Stimulated activated CD4-positive, alpha-beta T cell treated with anti-CD3 and anti-CD28 coated beads, Interleukin-12 subunit alpha, Interleukin-12 subunit beta, amount 100 ng/mL, for 48 hours (primary cell): Measurements from ENCODE around the gene N4BP3.

Experiments used
- DNase-seq, 3 donors: peaks; one replicate each; pipeline ENCODE4 v3.0.0-alpha.2; 2020; ENCODE audit warnings: low read depth in 2 of 3, low spot score in 1 of 3

N4BP3 gene

DNA sequence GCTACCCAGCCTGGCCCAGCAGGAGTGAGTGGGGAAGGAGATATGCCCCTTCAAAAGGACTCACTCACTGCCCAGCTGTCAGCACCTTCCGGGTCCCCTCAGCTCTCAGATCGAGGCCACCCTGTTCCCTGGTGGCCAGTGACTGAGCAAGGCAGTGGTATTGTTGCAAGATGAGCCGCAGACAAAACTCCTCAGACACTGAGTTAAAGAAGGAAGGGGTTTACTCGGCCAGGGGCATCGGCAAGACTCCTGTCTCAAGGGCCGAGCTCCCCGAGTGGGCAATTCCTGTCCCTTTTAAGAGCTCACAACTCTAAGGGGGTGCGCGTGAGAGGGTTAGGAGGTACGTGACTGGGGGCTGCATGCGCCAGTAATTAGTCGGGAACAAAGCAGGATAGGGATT is 9.7 kb upstream of the N4BP3 start:
- no peak for DNase-seq

DNA sequence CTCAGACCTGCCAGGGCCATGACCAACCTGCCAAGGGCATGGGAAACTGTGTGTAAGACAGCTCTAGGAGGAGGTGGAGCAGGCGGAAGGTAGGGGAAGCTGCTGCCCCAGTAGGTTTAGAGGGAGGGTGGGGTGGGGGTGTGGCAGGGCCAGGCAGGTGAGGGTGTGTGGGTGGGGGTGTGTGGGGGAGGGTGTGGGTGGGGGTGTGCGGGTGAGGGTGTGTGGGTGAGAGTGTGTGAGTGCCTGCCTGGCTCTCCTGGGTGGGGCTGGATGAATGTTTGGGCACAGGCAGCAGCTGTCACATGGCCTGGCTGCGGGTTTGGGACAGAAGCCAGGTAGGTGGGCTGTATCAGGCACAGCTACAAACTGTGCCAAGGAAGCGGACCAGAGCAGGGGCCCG is 8.8 kb upstream of the N4BP3 start:
- no peak for DNase-seq

DNA sequence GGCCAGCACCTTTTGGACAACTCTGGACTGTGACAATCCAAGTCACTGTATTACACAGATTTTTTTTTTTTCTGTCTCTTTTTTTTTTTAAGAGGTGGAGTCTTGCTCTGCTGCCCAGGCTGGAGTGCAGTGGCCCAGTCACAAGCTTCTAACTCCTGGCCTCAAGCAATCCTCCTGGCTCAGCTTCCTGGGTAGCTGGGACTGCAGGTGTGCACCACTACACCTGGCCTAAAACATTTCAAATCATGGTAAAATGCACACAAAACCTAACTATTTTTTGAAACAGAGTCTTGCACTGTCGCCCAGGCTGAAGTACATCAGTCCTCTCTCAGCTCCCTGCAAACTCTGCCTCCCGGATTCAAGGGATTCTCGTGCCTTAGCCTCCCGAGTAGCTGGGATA is 7.2 kb upstream of the N4BP3 start:
- no peak for DNase-seq

DNA sequence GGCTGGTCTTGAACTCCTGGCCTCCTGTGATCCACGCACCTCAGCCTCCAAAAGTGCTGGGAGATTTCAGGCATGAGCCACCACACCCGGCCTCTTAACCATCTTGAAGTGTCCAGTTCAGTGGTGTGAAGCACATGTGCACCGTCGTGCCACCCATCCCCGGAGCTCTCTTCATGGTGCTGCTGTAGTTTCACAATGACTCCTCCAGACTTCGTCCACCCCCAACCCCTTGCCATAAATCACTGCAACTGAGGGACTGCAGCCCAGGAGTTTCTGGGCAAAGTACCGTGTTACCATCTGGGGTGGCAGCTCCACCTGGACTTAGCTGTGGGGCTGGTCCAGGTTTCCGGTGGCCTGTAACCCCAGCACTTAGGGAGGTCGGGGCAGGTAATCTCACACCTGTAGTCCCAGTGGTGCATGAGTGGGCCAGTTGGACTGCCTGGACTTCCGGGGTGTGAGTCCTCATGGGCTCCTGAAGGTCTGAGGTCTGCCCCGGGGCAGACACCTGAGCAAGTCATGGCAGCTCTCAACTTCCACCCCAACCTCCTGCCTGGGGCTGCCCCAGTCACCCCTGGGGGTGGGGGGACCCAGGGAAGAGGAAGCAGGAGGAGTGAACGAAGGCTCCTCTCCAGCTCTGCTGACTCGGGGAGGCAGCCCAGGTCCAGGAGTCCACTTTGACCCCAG is 6.6 kb upstream of the N4BP3 start:
- DNase-seq, result no peak

DNA sequence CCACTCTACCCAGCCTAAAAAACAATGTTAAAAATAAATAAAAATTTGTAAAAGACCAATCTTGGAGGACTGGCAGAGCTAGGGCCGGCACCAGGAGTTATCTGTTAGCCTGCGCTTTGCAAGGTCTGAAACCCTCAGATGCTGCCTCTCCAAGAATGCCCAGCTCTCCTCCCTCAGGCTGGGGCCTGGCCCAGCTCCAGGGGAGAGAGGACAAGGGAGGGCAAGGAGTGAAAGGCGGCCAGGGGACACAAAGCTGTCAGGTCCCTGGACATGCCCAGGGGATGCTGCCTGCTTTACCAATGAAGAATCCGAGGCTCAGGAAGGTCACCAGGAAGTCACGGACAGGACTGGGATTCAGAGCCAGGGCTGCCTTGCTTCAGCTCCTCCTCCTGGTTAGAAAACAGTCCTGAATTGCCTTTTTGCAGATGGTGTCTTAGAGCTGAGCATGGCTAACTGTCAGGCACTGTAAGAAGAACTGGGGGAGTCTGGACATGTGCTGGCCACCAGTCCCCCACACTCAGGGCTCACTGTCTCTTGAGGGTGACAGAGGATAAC is 5.5 kb upstream of the N4BP3 start:
- no peak for DNase-seq

DNA sequence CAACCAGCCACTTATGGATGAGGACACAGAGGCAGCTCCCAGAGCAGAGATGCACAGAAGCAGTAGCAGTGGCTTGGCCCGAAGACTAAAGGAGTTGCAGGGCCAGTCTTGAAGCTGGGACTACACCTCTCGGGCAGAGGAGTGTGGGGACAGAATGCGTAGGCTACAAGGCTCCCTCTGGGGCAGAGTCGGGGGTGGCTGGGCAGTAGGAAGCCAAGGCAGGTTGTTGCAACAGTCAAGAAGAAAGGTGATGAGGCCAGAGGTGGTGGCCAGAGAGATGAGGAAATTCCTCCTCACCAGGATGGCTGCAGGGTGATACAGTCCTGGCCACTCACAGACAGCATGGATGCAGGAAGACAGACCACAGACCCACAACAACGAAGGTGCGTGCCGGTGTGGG is 4.9 kb upstream of the N4BP3 start:
- DNase-seq, result no peak

DNA sequence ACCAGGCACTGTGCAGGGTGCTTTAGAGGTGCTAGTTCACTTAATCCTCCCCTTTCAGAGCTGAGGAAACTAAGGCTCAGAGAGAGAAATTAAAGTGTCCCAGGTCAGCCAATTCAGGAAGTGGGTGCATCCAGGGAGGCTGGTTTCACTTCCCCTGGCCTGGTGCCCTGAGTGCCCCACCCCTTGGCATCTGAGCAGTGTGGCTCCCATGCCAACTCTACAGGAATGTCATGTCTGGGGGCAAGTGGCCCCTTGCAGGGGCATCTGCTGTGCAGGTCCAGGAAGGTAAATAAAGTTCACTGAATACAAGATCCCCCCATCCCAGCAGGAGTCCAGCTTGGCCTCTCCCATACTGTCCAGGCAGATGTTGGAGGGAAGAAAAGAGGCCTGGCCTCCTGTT is 4.4 kb upstream of the N4BP3 start:
- no peak for DNase-seq

DNA sequence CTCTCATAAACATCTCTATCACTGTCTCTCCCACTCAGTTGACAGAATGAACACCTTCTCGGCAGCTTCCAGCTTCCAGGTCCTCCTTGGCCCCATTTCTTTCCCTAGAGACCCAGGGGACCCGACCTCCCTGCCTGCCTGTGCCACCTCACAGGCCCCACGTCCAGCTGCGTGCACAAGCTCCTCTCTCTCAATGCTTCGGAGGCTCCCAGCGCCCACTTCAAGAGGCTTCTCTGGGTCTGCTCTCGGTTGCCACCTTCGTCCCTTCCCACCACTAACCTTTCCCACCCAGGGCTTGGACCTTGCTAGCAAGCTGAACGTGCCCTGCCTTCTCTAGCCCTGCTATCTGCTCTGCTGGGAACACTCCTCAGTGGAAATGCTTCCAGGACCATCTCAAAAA is 2.8 kb upstream of the N4BP3 start:
- no peak for DNase-seq

DNA sequence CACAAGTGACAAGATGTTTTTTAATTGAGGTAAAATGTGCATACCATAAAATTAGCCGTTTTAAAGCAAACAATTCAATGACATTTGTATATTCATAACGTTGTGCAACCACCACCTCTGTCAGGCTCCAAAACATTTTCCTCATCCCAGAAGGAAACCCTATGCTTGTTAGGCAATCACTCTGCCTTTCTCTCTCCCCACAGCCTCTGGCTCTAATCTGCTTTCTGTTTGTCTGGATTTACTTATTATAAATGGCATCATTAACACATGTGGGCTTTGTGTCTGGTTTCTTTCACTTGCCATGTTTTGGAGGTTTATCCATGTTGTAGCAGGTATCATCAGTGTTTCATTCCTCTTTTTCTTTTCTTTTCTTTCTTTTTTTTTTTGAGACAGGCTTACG is 1.4 kb upstream of the N4BP3 start:
- no peak for DNase-seq

DNA sequence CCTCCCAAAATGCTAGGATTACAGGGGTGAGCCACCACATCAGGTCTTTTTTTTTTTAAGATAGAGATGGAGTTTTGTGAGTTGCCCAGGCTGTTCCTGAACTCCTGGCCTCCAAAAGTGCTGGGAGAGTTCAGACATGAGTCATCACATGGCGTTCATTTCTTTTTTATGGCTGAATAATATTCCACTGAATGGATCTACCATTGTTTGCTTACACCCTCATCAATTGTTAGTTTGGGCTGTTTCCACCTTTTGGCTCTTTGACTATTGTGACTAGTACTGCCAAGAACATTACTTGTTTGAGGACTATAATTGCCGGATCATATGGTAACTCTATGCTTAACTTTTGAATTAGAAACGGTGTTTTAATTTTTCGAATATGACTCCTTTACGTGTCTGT is 787 bp upstream of the N4BP3 start:
- DNase-seq, result no peak

DNA sequence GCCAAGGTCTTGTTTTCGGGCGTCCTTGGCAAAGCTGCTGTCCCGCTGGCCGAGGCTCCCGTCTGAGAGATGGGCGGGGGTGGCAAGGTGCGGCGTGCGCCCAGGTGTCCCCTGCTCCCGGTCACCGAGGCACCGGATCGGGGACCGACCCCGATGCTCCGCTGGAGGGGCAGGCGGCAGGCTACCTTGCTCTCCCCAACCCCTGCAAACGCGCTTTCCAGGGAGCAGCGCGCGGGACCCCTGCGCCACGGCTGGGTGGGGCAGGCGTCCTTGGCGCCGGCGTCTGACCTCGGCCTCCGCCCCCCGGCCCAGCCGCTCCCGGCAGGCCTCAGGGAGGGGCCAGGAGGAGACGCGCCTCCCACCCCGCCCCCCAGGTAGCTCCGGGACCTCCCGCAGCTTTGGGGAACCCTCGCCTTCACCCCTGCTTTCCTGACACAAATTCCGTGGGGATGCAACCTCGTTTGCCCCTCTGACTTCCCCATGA is 551 bp downstream of the N4BP3 start:
- DNase-seq, result no peak

DNA sequence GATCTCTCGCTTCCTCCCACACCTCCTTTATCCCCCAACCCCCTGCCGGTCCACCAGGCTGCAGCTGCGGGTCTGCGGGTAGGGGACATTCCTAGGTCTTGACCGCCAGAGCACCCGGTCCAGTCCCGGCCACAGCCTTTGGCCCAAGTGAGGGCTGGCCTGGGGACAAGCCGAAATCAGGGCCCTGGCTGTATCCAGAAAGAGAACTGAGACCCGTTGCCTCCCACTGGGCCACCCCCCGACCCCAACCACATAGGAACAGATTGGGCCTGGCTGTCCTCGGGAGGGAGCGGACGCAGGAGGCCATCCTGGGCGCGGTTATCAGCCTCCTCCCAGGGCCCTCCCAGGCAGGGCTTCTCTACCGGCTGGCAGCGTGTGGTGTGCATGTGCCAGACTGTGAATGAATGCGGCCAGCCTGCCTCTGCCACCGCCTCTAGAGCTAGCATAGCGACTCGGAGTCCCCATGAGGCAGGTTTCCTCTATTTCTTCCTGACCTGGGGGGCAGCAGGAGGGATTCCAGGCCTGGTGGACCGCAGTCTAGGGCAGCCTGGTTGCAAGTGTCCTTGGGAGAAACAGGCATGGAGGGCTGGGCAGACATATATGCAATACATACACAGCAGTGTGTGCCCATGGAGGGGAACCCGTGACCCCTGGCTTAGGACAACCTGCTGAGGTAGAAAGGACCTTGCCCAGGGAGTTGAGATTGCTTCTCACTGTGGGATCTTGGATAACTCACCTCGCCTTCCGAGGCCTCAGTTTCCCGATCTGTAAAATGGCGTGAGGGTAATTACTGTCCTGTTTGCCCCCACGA is 1.2 kb downstream of the N4BP3 start:
- peak in 1 of 3 donors; percentile 21 for DNase-seq

DNA sequence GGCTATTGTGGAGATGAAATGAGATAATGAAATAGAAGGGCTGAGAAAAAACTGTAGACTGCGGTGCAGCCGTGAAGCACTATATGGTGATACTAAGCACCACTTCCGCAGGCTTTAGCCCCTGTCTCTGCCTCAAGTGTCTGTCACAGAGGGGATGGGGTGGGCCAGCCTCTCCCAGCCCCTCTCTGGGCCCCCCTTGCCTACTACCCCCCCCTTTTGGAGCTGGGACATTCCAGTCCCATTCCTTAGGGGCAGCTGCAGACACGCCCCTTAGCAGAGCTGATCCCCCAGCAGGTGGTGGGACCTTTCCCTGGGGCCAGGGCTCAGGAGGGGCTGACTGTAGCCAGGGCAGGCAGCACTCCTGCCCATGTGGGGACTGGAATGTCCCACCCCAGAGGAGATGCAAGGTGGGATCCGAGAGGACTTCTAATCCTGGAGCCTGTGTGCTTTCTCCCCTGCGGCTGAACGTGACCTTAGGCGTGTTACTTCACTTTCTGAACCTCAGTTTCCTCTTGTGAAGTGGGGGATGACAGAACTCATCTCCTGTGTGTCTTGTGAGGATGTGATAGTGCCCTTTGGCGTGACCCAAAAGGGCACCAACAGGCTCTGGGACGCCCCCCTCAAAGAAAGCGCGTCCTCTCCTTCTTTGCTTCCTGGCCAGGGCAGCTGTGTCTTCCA is 1.9 kb downstream of the N4BP3 start:
- no peak for DNase-seq

DNA sequence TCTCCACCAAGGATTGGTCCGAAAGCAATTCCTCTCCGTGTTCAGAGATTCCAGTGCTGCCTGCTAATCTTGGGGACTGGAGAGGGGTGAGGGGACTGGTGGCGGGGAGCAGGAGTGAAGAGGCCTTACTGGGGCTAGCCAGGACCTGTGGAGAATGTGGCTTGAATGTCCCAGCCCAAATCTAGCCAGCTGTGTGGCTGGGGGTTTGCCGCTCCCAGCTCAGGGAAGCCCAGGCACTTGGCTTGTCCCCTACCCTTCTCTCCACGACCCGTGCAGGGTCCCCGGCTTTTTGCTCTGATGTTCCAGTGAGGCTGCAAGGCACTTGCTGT is 2.4 kb downstream of the N4BP3 start:
- DNase-seq, result no peak

DNA sequence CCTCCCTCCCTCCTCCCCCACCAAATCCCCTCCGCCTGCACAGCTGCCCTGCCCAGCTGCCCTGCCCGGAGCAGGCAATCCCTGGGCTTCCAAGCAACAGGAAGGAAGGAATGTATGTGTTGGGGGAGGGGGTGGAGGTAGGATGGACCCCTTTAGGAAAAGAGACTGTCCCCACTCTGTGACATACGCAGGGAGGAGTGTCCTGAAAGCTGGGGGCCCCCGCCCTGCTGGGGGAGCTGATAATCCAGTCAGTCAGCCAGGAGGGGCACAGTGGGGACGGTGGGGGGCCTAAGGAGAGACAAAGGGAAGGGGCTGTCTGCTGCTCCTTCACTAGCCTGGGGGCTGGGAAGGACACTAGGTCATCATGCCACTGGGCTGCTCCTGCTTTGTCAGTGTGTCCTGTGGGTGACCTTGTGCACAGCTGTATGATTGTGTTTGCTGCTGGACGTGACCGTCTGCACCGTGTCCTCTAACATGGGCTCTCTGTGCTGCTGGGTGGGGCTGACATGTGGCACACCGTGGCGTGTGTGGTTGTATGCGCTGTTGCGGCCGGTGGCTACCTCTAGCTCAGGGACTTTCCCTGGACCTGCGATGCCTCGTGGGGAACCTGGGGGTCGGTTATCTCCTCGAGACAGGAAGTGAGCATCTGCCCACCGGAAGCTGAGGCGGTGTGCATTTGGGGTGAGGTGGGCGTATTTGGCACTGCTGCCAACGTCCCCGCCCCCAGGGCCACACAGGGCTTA is 3.0 kb downstream of the N4BP3 start:
- DNase-seq, result peak in 1 of 3 donors; percentile 29

DNA sequence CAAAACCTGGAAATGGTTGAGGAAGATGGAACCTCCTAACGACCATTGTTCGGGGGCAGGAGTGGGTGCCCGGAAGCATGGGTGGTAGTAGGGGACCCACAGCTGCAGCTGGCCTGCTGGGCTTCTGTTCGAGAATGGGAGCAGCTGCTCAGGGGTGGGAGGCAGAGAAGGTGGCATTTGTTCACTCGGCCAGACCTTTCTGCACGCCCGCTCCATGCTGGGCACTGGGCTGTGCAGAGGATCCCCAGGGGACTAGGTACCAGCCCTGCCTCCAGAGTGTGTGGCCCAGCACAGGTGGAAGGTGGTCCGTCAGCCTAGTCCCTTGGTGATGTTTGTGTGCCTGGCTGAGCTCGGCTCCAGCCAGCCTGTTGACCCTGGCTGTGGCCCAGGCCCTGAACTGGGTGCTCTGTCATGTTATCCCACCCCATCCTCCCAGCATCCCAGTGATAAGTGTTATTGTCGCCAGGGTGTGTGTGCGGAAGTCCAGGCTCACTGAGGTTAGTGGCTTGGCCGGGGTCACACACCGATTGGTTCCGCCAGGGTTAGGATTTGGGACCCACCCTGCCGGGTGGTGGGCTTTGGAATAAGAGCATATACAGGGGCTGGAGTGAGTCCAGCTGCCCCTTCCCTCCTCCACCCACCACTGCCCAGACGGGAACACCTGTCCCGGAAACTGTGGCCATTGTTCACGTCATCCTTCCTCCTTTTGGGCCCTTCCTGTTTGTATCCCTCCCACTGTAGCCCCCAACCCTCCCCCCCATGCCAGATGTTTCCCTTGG is 4.8 kb downstream of the N4BP3 start:
- no peak for DNase-seq

DNA sequence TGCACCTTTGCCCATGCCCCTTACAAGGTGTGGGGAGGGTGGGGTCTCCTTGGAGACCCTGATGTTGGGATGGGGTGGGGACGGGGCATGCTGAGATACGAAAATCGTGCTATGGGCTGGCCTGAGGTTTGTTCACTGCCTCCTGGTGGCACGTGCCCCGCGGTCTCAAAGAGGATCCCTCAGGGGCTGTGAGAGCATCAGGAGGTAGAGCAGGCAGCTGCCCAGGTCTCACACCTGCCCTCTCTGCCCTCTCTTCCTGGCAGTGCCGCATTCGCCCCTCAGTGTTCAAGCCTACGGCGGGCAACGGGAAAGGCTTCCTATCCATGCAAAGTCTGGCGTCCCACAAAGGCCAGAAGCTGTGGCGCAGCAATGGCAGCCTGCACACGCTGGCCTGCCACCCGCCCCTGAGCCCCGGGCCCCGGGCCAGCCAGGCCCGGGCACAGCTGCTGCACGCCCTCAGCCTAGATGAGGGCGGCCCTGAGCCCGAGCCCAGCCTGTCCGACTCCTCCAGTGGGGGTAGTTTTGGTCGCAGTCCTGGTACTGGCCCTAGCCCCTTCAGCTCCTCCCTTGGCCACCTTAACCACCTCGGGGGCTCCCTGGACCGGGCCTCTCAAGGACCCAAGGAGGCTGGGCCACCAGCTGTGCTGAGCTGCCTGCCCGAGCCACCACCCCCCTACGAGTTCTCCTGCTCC is 6.7 kb downstream of the N4BP3 start:
- DNase-seq, result no peak

DNA sequence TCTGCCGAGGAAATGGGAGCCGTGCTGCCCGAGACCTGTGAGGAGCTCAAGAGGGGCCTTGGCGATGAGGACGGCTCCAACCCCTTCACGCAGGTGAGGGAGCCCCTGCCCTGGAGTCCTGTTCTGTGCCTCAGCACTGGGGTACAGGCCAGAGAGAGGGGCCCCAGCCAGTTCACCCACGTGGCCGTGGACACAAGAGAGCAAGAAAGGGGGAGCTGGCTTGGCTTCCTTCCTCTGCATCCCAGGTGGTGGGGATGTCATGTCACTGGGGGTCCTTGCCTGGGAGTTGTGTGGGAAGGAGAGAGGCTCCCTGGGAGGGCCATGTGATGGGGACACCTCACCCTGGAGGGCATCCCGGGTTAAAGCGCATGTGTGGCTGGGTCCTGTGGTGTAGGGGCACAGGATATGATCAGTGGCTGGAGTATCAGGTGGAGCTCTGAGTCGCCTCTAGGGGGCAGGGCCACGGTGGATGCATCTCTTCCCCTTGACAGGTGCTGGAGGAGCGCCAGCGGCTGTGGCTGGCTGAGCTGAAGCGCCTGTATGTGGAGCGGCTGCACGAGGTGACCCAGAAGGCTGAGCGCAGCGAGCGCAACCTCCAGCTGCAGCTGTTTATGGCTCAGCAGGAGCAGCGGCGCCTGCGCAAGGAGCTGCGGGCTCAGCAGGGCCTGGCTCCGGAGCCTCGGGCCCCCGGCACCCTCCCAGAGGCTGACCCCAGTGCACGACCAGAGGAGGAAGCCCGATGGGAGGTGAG is 7.5 kb downstream of the N4BP3 start:
- DNase-seq, result peak; percentile 62 to 79 (median 63)
